Measurements from ENCODE around the gene LNX2.

Gene LNX2

DNA sequence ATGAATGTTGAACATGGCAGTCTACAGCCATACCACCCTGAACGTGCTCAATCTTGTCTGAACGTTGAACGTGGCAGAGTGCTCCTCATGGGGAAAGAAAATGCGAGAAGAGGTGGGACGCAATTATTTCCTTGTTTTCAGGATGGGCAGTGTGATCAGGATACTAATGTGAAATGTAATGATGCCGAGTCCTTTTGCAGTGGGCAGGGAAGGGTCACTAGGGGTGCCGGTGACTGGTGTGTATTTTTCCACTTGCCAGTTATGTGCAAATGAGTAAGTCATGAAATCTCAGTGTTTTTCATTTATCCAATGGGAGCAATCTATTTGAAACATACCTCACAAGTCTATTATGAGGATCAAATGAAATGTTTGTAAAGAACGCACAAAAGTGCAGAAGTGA is 84.8 kb downstream of the LNX2 start:
- Histone ChIP-seq H3K36me3 (ENCODE audit: control insufficient read depth in 2 of 2, insufficient read depth in 1 of 2, low read length in 2 of 2) (no peaks in the 10 kb centered on the region), H3K4me1 (ENCODE audit: control insufficient read depth, insufficient read depth, low read length) (no peaks in the 10 kb centered on the region), H3K9me3 (ENCODE audit: control insufficient read depth, insufficient read depth, low read depth, low read length) (no peaks in the 10 kb centered on the region), H3K27ac (ENCODE audit: extremely low read depth, low read depth, low read length) (no peak overlapping the region), H3K4me3 (ENCODE audit: low read depth, low read length) (no peak overlapping the region)
- POLR2A ChIA-PET, result no interaction called here
- no peak for TF ChIP-seq ZBTB26 (tag by site-specific recombination; optimal IDR thresholded peaks at IDR 0.05)
- TF ChIP-seq ZBTB1 (tag by site-specific recombination; IDR thresholded peaks at IDR 0.05), result no peak
- TF ChIP-seq SCRT2 (tag by site-specific recombination; IDR thresholded peaks at IDR 0.05), result no peak
- TF ChIP-seq ZNF670 (tag by site-specific recombination; IDR thresholded peaks at IDR 0.05; ENCODE audit: low read depth), result no peak
- no peak for TF ChIP-seq ZNF837 (tag by site-specific recombination; IDR thresholded peaks at IDR 0.05)
- no peak for TF ChIP-seq ZNF23 (tag by site-specific recombination; IDR thresholded peaks at IDR 0.05; ENCODE audit: borderline replicate concordance)
- no peak for TF ChIP-seq ELK4 (IDR thresholded peaks at IDR 0.05; ENCODE audit: borderline replicate concordance, low read depth, low read length)
- TF ChIP-seq, protein P1, sequence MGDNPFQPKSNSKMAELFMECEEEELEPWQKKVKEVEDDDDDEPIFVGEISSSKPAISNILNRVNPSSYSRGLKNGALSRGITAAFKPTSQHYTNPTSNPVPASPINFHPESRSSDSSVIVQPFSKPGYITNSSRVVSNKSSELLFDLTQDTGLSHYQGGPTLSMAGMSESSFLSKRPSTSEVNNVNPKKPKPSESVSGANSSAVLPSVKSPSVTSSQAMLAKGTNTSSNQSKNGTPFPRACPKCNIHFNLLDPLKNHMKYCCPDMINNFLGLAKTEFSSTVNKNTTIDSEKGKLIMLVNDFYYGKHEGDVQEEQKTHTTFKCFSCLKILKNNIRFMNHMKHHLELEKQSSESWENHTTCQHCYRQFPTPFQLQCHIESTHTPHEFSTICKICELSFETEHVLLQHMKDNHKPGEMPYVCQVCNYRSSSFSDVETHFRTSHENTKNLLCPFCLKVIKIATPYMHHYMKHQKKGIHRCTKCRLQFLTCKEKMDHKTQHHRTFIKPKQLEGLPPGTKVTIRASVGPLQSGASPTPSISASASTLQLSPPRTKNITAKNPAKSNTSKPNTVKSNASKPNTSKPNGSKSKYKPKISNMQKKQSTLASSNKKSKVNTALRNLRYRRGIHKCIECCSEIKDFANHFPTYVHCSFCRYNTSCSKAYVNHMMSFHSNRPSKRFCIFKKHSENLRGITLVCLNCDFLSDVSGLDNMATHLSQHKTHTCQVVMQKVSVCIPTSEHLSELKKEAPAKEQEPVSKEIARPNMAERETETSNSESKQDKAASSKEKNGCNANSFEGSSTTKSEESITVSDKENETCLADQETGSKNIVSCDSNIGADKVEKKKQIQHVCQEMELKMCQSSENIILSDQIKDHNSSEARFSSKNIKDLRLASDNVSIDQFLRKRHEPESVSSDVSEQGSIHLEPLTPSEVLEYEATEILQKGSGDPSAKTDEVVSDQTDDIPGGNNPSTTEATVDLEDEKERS (tag by site-specific recombination; IDR thresholded peaks at IDR 0.05), result no peak
- CTCF ChIA-PET, result interaction anchor here (4.0 kb wide), 1 partner anchor 290 kb away, joined by 32 read pairs; no protein-coding TSS in a partner anchor

DNA sequence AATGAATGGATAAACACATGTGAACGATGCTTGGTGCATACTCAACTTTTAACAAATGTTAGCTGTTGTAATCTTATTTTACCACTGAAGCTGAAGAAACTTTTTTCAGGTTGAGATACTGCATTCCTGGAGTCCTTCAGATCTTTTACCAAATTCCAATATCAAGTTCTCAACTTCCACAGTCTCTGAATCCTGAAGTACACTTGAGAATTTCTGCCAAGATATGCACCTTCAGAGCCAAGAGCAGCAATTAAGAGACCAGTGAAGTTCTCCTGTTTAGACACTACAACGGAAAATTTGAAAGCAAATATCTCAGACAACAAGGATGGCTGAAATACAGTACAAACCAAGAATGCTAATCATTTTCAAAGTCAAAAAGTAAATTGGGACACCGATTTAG is 85.3 kb downstream of the LNX2 start:
- ChIA-PET POLR2A (interaction anchor here (1.5 kb wide), 1 partner anchor 85 kb away, joined by 6 read pairs; the partner anchor contains the start of gene LNX2), CTCF (interaction anchor here (0.6 to 4.0 kb wide), 3 partner anchors 56 to 291 kb away, joined by 3 to 32 read pairs (median 5); no protein-coding TSS in a partner anchor)
- Histone ChIP-seq H3K9me3 (ENCODE audit: control insufficient read depth, insufficient read depth, low read depth, low read length) (no peaks in the 10 kb centered on the region), H3K36me3 (ENCODE audit: control insufficient read depth in 2 of 2, insufficient read depth in 1 of 2, low read length in 2 of 2) (no peaks in the 10 kb centered on the region), H3K27ac (ENCODE audit: extremely low read depth, low read depth, low read length) (no peak overlapping the region), H3K4me1 (ENCODE audit: control insufficient read depth, insufficient read depth, low read length) (no peaks in the 10 kb centered on the region), H3K4me3 (ENCODE audit: low read depth, low read length) (no peak overlapping the region)
- TF ChIP-seq ZNF404 (tag by site-specific recombination; IDR thresholded peaks at IDR 0.05), result no peak
- TF ChIP-seq, protein P2, sequence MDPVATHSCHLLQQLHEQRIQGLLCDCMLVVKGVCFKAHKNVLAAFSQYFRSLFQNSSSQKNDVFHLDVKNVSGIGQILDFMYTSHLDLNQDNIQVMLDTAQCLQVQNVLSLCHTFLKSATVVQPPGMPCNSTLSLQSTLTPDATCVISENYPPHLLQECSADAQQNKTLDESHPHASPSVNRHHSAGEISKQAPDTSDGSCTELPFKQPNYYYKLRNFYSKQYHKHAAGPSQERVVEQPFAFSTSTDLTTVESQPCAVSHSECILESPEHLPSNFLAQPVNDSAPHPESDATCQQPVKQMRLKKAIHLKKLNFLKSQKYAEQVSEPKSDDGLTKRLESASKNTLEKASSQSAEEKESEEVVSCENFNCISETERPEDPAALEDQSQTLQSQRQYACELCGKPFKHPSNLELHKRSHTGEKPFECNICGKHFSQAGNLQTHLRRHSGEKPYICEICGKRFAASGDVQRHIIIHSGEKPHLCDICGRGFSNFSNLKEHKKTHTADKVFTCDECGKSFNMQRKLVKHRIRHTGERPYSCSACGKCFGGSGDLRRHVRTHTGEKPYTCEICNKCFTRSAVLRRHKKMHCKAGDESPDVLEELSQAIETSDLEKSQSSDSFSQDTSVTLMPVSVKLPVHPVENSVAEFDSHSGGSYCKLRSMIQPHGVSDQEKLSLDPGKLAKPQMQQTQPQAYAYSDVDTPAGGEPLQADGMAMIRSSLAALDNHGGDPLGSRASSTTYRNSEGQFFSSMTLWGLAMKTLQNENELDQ (tag by site-specific recombination; IDR thresholded peaks at IDR 0.05; ENCODE audit: low read depth), result no peak
- no peak for TF ChIP-seq KLF16 (tag by site-specific recombination; IDR thresholded peaks at IDR 0.05)
- TF ChIP-seq ZNF571 (tag by site-specific recombination; IDR thresholded peaks at IDR 0.05), result no peak
- TF ChIP-seq ZNF16 (tag by site-specific recombination; IDR thresholded peaks at IDR 0.05; ENCODE audit: low read depth), result no peak
- no peak for TF ChIP-seq ZFHX2 (tag by site-specific recombination; conservative IDR thresholded peaks at IDR 0.05)
- TF ChIP-seq ZNF473 (tag by site-specific recombination; IDR thresholded peaks at IDR 0.05), result no peak
- TF ChIP-seq, protein P3, sequence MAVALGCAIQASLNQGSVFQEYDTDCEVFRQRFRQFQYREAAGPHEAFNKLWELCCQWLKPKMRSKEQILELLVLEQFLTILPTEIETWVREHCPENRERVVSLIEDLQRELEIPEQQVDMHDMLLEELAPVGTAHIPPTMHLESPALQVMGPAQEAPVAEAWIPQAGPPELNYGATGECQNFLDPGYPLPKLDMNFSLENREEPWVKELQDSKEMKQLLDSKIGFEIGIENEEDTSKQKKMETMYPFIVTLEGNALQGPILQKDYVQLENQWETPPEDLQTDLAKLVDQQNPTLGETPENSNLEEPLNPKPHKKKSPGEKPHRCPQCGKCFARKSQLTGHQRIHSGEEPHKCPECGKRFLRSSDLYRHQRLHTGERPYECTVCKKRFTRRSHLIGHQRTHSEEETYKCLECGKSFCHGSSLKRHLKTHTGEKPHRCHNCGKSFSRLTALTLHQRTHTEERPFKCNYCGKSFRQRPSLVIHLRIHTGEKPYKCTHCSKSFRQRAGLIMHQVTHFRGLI (tag by site-specific recombination; IDR thresholded peaks at IDR 0.05), result no peak
- TF ChIP-seq PATZ1 (tag by site-specific recombination; IDR thresholded peaks at IDR 0.05), result no peak
- TF ChIP-seq ZNF621 (tag by site-specific recombination; IDR thresholded peaks at IDR 0.05), result no peak
- TF ChIP-seq ZNF26 (tag by site-specific recombination; IDR thresholded peaks at IDR 0.05), result no peak

Data from HEK293 (cell line).